Thoracic aorta (tissue), 2 donors: Measurements from ENCODE around the gene PLK1. TPM values are rescaled to one million over a fixed set of nuclear protein-coding genes. Genes with fewer than 3 reads are reported as not detected.

Experiments used
- ATAC-seq: fragments of 150-250 bp; one replicate; pipeline ENCODE4 v1.8.0; 2017; ENCODE audit warnings: low read depth; ENCODE audit not compliant: insufficient number of reproducible peaks, low FRiP score
- DNase-seq: peaks from one replicate; pipeline ENCODE4 v3.0.0-alpha.2; 2020; ENCODE audit warnings: low spot score
- H3K27ac ChIP-seq, 2 donors: fragments of 200-600 bp; sonication (generic); 1 replicate in 1 of 2; 2 replicates in 1 of 2; pipeline ENCODE4 v1.5.1; 2016; ENCODE audit warnings: mild to moderate bottlenecking in 2 of 2, moderate library complexity in 2 of 2
- H3K27me3 ChIP-seq: fragments of 200-600 bp; sonication (generic); replicated peaks from 2 replicates; pipeline ENCODE4 v1.6.0; 2016; ENCODE audit warnings: mild to moderate bottlenecking; ENCODE audit not compliant: insufficient read depth
- H3K36me3 ChIP-seq: fragments of 200-600 bp; sonication (generic); one replicate; pipeline ENCODE4 v1.5.1; 2016
- H3K4me1 ChIP-seq, 2 donors: fragments of 200-600 bp; sonication (generic); 1 replicate in 1 of 2; 2 replicates in 1 of 2; pipeline versions ENCODE4 v1.5.1 to v1.6.0; 2016; ENCODE audit warnings: low read depth in 2 of 2, mild to moderate bottlenecking in 1 of 2; ENCODE audit not compliant: control insufficient read depth in 1 of 2
- H3K4me3 ChIP-seq: fragments of 200-600 bp; sonication (generic); 2 replicates; pipeline ENCODE4 v1.5.1; 2016; ENCODE audit warnings: mild to moderate bottlenecking
- H3K9me3 ChIP-seq: fragments of 200-600 bp; sonication (generic); 2 replicates; pipeline ENCODE4 v1.5.1; 2016
- total RNA-seq, 2 donors: library from RNA; depleted of rRNA; stranded (reverse); fragments of >200 nt; gene quantifications; one replicate each; pipeline versions ENCODE4 v1.1.0 to v1.2.3, GENCODE V29; 2016
- TF ChIP-seq, protein P1 (sequence below): fragments of 200-600 bp; sonication (generic); IDR thresholded peaks from one replicate; pipeline ENCODE4 v1.5.1; 2019; ENCODE audit warnings: antibody characterized with exemption

PLK1 gene
- total RNA-seq, 2 donors from 2014 or later, result 1.2 to 7.2 TPM

DNA sequence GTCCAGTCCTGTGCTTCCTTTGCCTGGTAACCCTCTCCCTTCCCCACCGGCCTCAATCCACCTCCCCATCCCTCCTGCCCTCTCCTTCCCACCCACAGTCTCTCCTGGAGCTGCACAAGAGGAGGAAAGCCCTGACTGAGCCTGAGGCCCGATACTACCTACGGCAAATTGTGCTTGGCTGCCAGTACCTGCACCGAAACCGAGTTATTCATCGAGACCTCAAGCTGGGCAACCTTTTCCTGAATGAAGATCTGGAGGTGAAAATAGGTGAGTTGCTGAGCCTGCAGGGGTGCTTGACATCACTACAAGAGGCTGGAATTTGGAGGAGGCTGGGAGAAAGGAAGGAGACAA lies 1.3 kb downstream of the PLK1 start:
- Histone ChIP-seq H3K27me3 (no peaks in the 10 kb centered on the region), H3K27ac (no peak overlapping the region), H3K4me1 (peaks cover 7 to 16% of the 10 kb centered on the region in 2 donors), H3K36me3 (peaks cover 3% of the 10 kb centered on the region), H3K9me3 (no peaks in the 10 kb centered on the region), H3K4me3 (no peak overlapping the region)
- no peak for DNase-seq
- TF ChIP-seq, protein P1, sequence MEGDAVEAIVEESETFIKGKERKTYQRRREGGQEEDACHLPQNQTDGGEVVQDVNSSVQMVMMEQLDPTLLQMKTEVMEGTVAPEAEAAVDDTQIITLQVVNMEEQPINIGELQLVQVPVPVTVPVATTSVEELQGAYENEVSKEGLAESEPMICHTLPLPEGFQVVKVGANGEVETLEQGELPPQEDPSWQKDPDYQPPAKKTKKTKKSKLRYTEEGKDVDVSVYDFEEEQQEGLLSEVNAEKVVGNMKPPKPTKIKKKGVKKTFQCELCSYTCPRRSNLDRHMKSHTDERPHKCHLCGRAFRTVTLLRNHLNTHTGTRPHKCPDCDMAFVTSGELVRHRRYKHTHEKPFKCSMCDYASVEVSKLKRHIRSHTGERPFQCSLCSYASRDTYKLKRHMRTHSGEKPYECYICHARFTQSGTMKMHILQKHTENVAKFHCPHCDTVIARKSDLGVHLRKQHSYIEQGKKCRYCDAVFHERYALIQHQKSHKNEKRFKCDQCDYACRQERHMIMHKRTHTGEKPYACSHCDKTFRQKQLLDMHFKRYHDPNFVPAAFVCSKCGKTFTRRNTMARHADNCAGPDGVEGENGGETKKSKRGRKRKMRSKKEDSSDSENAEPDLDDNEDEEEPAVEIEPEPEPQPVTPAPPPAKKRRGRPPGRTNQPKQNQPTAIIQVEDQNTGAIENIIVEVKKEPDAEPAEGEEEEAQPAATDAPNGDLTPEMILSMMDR, result no peak
- no peak for ATAC-seq

DNA sequence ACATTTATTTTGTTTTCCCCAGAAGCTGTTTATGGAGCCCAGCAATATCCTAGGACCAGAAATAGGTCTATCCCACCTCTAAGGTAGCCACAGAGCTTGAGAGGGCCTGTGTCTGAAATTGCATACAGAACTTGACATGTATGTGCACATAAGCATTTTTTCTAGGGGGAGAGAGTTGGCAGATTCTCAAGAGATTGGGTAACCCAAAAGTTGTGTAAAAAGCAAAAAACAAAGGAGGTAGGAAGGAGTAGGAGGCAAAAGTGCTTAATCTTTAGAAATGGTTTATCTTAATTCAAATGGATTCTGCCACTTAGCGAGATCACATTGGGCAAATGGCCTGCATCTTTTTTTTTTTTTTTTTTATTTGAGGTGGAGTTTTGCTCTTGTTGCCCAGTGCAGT lies 3.5 kb downstream of the PLK1 start:
- no peak for ATAC-seq
- no peak overlapping the region for H3K4me3 ChIP-seq
- H3K27ac ChIP-seq, result no peak overlapping the region
- H3K36me3 ChIP-seq, result peaks cover 3% of the 10 kb centered on the region
- H3K4me1 ChIP-seq, result peaks cover 7 to 16% of the 10 kb centered on the region in 2 donors
- H3K9me3 ChIP-seq, result no peaks in the 10 kb centered on the region
- TF ChIP-seq, protein P1, result no peak
- no peak for DNase-seq
- no peaks in the 10 kb centered on the region for H3K27me3 ChIP-seq

DNA sequence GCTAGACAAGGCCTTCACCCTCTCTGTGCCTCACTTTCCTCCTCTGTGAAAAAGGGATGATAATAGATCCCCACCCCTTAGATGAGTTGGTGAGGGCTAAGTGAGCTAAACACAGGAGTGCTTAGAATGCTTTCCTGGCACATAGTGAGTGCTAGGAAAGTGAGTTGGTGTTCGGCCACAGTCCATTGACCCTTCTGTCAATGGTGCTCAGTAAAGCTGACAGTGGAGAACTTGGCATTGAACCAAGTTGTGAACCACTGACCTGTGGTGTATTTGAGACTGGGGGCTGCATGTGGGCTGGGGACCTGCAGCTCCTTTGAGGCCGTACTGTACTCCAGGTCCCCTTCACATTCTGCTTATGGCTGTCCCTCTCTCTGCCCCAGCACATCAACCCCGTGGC lies 4.8 kb downstream of the PLK1 start:
- peaks cover 10% of the 10 kb centered on the region for H3K36me3 ChIP-seq

DNA sequence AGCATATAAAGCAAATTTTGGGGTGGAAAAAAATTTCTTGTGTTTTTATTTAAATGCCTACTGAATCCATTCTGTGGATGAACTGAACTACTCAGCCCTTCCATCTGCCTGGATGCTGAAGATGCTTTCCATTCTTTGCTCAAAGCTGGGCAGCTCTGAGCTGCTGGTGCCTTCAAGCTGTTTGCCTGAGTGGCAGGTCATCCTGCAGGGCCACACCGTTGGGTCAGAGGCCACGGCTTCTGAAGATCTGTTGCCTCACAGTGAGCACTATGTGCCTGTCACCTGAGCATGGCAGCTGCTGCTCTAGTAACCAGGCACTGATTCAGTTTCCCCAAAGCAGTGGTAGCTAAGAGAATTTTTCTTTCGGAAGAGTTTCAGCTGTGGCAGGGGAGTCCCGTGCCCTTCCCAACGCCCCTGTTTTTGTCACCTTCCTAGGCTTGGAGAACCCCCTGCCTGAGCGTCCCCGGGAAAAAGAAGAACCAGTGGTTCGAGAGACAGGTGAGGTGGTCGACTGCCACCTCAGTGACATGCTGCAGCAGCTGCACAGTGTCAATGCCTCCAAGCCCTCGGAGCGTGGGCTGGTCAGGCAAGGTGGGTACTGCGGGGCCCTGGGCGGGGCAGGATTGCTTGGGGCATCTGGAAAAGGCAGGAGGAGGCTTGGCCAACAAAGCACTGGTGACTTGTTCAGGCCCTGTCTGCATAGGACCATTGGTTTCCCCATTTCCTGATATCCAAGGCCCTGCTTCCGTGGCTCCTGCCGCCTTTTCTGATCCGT lies 8.5 kb downstream of the PLK1 start:
- no peak for ATAC-seq
- Histone ChIP-seq H3K4me1 (no peaks in the 10 kb centered on the region), H3K27me3 (no peaks in the 10 kb centered on the region), H3K36me3 (peaks cover 33% of the 10 kb centered on the region), H3K9me3 (no peaks in the 10 kb centered on the region), H3K27ac (no peak overlapping the region), H3K4me3 (no peak overlapping the region)
- TF ChIP-seq, protein P1, result no peak
- DNase-seq, result no peak

More for the DNA sequence above, 4.8 kb downstream of the PLK1 start:
- ATAC-seq (no peak), DNase-seq (no peak)
- TF ChIP-seq, protein P1, result no peak
- H3K27ac ChIP-seq, result no peak overlapping the region
- peaks cover 7 to 11% of the 10 kb centered on the region in 2 donors for H3K4me1 ChIP-seq
- no peaks in the 10 kb centered on the region for H3K27me3 ChIP-seq
- H3K9me3 ChIP-seq, result no peaks in the 10 kb centered on the region
- no peak overlapping the region for H3K4me3 ChIP-seq

DNA sequence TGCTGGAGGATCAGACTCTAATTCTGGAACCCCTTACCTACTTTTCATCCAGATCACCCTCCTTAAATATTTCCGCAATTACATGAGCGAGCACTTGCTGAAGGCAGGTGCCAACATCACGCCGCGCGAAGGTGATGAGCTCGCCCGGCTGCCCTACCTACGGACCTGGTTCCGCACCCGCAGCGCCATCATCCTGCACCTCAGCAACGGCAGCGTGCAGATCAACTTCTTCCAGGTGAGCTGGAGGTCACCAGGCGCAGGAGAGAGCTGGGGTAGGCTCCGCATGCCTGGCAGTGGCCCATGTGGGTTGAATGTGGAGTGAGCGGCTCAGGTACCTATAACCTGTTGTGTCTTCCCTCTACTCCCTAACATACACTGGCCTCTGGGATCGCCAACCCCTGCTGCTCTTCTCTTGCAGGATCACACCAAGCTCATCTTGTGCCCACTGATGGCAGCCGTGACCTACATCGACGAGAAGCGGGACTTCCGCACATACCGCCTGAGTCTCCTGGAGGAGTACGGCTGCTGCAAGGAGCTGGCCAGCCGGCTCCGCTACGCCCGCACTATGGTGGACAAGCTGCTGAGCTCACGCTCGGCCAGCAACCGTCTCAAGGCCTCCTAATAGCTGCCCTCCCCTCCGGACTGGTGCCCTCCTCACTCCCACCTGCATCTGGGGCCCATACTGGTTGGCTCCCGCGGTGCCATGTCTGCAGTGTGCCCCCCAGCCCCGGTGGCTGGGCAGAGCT lies 10.9 kb downstream of the PLK1 start:
- Histone ChIP-seq H3K9me3 (no peaks in the 10 kb centered on the region), H3K4me3 (no peak overlapping the region), H3K4me1 (peaks cover 1 to 5% of the 10 kb centered on the region in 2 donors), H3K36me3 (peaks cover 30% of the 10 kb centered on the region), H3K27ac (no peak overlapping the region), H3K27me3 (no peaks in the 10 kb centered on the region)
- TF ChIP-seq, protein P1, result no peak
- no peak for ATAC-seq
- DNase-seq, result no peak
